ENCODE measurements around the gene LRRIQ1.
"Not testable (repeated sequence)": the region's sequence is repeated elsewhere in the genome, so short reads cannot be mapped to it uniquely, and the experiment has no call there.

LRRIQ1 gene

DNA sequence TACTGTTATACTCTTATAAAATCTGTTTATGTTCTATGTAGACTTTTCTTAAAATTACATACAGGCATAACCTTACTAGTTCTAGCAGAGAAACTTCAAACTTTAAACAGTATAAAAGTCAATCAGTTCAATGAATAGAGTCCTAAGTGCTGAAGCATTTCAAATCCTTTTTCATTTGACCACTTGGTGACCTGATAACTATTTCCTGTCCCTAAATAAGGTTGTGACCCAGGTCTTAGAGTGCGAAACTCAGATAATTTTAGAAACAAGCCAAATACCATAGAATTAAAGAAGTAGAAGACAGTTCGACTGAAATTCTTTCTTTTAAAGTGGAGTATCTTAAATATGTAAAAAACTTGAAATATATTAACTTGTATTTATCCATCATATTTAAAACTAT is 147.7 kb downstream of the LRRIQ1 start:
- in situ Hi-C loops (cut with MboI; ENCODE audit: low sequenced_read_pairs) = no loop called here

DNA sequence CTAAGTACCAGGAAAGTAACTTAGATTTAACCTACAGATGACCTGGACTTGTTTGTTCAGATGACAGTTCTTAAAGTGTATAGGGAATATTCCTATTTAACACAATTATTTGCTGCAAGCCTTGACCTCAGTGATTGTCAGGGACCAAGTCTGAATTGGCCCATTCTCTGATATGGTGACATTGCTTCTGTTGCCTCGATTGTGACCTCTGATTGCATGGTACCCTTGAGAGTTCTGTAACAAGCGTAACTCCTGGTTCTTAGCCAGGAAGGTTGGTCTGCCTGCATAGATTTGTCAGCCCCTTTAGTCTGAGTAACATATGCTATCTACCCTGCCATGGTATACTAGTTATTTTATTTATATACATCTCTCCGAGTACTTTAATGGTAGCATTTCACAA is 150.1 kb downstream of the LRRIQ1 start:
- in situ Hi-C loops (cut with MboI; ENCODE audit: low sequenced_read_pairs) = no loop called here

DNA sequence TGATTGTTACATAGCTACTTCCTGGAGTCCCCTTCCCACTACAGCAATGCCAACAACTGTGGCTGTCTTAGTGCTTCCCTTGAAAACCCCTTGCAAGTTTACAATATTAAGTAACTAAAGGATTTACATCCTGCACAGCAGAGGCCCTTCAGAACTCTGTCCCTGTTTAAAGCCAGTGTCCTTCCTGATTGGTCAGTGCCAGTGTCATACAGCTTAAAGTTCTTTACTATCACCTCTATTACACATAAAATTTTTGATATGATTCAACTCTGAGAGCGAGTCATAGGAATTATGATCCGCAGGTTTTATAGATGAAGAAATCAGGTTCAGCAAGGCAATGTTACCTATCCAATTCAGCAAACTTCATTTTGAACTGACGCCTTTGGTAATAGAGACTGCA is 152.5 kb downstream of the LRRIQ1 start:
- in situ Hi-C loops (cut with MboI; ENCODE audit: low sequenced_read_pairs) = no loop called here

DNA sequence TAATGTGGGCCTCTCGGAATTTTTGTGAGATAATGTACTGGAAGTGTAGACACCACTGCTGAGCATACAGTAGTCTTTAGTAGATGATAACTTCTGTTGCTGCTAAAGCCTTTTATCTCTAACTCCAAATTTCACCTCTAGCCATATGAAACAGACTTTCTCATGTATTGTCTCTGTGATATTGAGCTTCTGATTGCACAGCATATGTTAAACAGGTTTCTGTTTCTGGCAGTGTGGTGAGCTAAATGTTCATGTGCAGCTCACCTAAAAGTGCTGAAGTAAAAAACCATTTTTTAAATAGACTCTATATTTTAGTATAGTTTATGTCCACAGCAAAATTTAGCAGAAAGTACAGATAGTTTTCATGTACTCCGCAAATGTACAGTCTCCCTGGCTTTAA is 154.6 kb downstream of the LRRIQ1 start:
- in situ Hi-C loops (cut with MboI; ENCODE audit: low sequenced_read_pairs) = no loop called here

DNA sequence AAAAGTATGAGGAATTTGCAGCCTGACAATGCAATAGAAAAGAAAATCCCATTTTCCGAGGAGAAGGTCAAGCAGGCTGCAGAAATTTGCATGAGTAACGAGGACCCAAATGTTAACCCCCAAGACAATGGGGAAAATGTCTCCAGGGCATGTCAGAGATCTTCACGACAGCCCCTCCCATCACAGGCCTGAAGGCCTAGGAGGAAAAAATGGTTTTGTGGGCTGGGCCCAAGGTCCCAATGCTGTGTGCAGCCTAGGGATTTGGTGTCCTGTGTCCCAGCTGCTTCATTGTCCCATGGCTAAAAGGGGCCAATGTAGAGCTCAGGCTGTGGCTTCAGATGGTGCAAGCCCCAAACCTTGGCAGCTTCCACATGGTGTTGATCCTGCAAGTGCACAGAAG is 167.7 kb downstream of the LRRIQ1 start:
- in situ Hi-C loops (cut with MboI; ENCODE audit: low sequenced_read_pairs) = not testable (repeated sequence)

DNA sequence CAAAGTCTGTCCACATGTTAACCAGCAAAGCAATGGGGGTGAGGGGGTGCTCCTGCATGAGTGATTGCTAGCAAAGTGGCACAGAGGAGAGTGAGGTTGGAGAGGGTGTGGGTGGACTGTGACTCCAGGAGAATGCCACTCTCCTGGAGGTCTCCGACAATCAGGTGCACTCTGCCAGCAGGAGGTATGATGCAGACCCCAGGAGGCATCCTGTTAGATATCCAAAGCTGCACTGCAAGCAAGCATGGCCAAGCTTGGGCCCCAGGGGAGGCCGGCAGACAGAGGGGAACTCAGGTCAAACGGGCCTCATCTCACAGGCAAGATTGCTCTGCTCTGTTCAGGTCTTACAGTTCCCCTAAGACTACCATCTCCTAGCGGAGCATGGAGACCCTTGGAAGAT is 170.4 kb downstream of the LRRIQ1 start:
- in situ Hi-C loops (cut with MboI; ENCODE audit: low sequenced_read_pairs) = no loop called here

DNA sequence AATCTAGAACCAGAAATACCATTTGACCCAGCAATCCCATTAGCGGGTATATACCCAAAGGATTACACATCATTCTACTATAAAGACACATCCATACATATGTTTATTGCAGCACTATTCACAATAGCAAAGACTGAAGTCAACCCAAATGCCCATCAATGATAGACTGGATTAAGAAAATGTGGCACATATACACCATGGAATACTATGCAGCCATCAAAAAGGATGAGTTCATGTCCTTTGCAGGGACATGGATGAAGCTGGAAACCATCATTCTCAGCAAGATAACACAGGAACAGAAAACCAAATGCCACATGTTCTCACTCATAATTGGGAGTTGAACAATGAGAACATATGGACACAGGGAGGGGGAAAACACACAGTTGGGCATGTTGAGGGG is 188.2 kb downstream of the LRRIQ1 start:
- in situ Hi-C loops (cut with MboI; ENCODE audit: low sequenced_read_pairs) = not testable (repeated sequence)

DNA sequence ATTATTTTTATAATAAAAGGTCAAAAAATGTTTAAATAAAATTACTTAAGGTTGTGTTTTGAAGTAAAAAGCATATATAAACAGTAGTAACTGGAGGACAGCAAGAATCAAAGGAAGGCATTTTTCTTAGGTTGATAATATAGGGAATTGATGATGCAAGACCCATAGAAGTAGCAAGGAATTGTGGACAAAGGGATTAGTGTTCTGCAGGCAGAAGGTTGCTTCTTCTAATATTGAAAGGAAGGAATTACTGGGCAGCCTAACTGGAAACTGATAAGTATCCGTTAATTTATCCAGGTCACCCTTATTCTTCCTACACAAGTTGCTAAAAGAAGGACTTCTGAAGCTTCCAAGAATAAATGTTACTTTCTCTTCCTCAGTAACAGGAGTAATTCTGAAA is 189.3 kb downstream of the LRRIQ1 start:
- in situ Hi-C loops (cut with MboI; ENCODE audit: low sequenced_read_pairs) = no loop called here

DNA sequence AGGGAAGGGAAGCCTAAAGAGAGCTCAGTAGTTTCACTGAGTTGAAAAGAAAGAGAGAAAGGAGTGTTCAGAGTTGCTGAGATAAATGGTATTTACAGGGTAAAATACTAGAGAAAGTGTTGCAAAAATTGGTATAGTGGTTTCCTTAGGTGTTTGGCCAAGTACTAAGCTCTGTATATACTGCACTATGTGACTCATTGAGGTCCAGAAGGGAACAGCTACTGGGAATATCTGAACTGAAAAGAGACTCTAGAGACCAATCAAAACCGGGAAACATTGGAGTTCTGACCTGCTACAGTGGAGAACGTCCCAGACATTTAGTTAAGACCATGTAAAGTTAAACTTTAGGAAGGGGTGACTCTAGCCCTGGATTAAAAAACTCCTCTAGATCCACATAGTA is 201.2 kb downstream of the LRRIQ1 start:
- in situ Hi-C loops (cut with MboI; ENCODE audit: low sequenced_read_pairs) = no loop called here

DNA sequence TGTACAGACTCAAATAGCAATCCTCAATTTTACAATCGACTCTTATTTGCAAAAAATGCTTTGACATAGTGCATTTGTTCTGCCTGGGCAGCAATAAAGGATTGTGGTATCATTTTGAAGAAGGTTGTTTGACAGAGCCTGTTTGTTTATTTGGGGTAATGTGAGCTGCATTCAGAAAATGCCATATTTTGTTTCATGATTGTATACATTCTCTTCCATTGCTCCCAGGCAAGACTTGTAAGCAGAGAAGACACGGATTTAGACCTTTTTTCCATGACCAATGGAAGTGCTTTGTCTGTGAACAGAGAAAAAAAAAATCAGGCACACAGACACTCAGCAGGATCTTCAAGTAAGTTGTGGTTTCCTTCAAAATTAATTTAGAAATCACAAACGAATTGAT is 208.4 kb downstream of the LRRIQ1 start:
- in situ Hi-C loops (cut with MboI; ENCODE audit: low sequenced_read_pairs) = no loop called here

DNA sequence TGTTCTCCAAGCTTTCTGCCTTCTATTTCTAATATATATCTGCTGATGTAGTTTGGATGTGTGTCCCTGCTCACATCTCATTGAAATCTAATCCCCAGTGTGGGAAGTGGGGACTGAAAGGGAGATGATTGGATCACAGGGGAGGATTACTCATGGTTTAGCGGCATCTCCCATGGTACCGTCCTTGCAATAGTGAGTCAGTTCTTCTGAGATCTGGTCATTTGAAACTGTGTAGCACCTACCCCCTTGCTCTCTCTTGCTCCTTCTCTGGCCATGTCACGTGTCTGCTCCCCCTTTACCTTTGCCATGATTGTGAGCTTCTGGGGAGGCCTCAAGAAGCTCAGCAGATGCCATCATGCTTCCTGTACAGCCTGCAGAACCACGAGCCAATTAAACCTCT is 217.7 kb downstream of the LRRIQ1 start:
- in situ Hi-C loops (cut with MboI; ENCODE audit: low sequenced_read_pairs) = no loop called here

DNA sequence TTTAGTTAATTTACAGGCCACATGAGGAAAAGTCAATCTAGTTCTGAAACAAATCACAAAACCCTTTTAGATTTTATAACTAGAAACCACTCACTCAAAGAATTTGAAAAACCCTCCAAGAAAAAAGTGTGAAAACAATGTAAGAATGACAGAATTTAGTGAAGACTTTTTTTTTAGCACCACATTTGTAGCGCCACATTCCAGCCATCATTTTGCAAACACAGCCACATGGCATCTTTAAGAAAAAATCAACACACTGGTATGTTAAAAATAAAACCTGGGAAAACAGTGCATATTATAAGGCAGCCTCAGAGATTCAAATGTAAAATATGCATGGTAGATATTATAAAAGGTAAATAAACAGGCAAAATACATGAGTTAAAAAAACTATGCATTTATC is 221.5 kb downstream of the LRRIQ1 start:
- in situ Hi-C loops (cut with MboI; ENCODE audit: low sequenced_read_pairs) = no loop called here

DNA sequence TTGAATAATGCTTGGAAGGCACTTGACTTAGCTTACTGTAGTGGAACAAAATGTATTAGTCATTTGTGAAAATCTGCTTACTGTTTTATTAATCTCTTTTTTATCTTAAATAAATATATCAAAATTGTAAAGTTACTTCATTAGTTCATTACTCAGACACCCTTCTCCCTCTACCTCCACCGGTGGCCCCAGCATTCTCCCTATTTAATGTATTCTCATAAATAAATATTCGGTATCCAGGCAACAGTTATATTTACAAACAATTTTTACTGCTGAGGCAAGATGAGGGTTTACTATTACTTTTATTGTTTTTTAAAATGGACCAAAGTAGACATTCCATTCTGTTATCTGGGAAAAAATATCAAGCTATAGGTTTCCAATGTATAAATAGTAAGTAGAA is 224.3 kb downstream of the LRRIQ1 start:
- in situ Hi-C loops (cut with MboI; ENCODE audit: low sequenced_read_pairs) = no loop called here

DNA sequence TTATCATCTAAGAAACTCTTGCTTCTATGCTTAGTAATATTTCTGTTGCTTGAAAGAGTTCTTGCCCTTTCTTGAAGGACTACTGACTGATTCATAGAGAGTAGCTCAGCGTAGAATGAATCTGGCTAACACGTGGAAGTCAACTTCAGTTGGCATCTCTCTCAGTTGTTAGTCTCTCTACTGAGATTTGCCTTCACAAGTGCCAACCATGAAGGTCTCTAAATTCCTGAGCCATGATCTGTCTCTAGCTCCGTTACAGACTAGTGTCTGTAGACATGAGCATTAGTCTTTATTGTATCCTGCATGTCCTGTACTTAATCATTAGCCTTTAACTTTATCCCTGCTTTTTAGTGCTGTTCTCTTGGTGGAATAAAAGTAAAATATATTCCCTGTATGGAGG is 224.7 kb downstream of the LRRIQ1 start:
- in situ Hi-C loops (cut with MboI; ENCODE audit: low sequenced_read_pairs) = no loop called here

DNA sequence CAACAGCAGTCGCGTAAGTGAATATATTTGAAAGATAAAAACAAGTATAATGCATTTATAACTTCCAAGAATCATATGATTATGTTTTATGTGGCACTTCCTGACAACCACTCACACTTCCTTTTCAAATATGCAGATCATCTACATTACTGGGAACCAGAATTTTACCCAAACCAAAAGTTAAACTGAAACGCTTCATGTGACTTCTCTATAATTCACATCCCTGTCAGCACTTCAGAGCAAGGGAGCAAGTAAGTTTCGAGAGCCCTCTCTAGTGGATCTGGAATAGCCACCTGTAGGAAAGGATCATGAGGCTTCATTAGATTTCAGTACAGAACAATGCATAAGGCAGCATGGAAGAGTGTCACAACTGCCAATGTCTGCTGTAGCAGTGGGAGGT is 230.2 kb downstream of the LRRIQ1 start:
- in situ Hi-C loops (cut with MboI; ENCODE audit: low sequenced_read_pairs) = no loop called here

DNA sequence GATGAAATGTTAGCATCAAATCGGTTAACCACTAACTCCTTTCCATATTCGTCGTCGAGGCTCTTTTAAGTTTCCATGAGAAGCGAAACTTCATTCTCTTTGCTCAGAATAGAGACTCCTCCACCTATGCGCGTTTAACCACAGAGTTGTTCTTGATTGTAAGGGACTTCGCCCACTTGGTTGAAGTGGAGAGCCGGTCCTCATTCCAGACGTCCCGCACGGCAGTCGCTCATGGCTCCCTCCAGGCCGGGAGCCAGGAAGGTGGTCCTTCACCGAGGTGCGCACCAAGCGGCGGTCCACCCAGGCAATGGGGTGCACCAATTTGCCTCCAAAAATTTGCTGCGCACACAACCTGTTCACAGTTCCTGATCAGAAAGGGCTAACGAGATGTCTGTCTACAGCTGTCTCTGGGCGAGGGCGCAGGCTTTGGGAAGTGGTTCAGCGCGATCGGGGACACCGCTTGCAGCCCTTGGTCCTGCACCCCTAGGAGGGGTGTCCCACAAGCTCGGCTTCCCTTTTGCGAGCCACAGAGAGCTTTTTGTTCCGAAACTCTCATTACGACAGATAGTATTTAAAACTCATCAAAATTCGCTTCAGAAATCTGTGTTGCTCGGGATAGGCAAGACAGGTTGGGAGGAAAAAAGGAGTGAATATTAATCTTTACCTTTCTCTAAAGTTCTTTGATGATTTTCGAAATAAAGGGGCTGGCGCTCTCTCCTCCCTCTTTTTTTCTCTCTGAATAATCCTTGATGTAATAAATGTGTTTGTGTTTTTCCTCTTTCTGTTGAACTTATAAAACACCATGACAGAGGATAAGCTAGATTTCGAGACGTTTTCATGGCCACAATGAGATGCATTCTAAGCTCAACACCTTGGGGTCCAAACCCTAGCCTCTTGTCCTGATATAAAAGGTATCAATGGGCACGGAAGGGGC is 237.5 kb downstream of the LRRIQ1 start:
- in situ Hi-C loops (cut with MboI; ENCODE audit: low sequenced_read_pairs) = no loop called here

DNA sequence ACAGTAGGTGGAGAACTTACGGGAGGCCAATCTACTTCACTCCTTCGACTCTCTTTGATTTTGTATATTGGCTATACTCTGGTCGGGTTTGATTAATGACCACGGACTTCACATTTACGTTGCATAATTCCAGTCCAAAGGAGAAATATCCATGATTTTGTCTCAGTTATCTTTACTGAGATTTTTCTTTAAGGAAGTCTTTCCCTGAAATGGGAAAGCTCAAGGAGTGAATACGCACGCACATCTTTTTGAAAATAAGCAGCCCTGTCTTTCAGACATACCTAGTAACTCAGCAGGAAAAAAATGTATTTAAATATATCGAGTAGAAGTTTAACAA is 238.1 kb downstream of the LRRIQ1 start:
- in situ Hi-C loops (cut with MboI; ENCODE audit: low sequenced_read_pairs) = no loop called here

DNA sequence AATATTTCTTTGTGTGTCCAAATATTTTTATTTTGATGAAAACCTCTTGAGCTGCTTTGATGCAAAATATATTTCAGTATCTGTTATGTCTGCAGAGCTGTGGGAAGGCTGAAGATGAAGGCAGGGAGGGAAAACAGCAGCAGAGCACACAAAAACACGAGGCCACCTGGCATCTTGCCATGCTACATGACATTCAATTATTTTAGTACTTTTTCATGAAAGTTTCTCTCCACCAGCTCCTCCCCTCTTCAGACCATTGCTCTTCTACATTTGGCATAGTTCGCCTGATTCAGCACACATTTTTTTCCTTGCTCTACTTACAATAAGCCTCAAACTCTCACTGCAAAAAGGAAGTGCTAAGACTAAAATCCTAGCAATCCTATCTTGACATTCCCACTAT is 239.2 kb downstream of the LRRIQ1 start:
- in situ Hi-C loops (cut with MboI; ENCODE audit: low sequenced_read_pairs) = no loop called here

DNA sequence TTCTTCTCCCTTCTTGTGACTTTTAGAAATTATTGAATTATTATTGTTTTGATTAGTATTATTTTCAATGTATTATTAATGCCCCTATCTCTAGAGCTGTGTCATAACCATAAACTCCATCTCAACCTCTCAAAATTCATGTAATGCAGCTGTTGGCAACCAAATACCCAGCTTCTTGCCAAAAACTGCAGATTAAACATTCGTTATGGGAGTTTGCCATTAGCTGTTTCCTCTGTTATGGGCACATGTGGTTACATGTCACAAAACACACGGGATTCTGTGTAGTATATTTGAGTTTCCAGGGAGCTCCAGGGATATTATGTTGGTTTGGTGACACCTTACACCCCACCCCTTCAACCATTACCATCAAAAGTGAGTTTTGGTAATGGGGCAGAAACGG is 241.0 kb downstream of the LRRIQ1 start:
- in situ Hi-C loops (cut with MboI; ENCODE audit: low sequenced_read_pairs) = no loop called here

DNA sequence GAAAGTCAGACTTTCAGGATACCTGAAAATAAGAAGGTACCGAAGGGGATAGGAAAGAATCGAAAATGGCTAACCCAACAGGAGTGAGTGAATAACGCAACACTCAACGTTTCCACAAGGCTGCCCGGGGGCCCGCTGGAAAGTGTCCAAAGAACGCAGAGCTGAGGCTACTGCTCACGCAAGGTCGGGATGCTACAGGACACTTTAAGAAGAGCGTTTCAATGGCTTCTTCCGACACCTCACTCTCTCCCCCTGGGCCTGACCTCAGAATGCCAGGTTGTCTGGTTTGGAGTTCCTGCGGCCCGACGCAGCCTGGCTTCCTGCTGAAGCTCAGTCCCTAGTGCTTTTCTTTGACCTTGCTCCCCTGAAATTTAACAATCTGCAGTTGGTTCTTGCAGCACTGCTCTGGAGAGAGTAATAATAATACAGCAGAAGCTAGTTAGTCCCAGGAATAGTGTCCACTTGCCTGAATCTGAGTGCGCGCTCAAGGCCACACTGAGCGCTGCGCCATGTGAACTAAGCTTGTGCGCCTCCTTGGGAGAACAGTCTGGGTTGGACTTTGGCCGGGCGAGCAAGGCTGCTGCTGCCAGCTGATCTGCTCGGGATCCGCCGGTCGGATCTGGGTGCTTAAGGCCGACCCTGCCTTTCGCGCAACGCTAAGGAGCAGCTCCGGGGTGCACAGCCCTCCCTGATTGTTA is 241.9 kb downstream of the LRRIQ1 start:
- in situ Hi-C loops (cut with MboI; ENCODE audit: low sequenced_read_pairs) = no loop called here

DNA sequence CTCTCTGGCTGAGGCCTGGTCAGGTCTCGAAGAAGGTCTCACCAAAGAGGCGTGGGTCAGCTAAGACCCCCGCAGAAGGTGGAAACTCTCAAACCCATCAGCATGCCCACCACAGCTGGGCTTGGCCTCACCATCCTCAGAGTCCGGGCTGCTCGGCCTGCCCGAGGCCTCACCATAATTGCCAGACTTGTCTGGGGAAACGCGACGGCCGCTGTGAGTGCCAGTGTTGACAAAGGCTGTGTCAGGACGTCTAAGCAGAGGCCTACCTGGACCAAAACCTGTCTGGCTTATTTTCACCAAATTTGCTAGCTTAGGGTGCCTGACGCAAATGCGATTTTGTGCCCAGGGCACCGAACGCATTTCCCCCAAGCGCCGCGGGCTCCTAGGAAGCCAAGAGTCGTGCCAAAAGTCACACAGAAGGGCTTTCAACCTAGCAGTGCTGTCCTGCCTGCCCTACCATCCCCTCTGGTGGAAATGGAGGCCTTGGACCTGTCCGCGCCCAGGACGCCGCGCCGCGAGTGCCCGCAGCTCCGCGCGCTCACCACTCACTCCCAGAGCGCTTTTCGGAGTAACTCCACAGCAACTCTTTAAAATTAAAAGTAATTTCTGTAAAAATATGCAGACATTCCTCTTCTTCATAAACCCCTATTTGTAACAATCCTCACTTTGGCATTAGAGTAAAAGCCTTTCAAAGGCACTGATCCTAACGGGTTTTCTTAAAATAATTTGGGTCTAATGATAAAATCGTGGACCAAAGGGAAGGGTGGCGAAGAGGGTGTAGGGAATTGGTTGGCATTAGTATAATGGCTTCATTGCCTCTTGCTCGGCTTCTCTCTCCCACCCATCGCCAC is 242.7 kb downstream of the LRRIQ1 start:
- in situ Hi-C loops (cut with MboI; ENCODE audit: low sequenced_read_pairs) = no loop called here

All from HL-60/S4 treated with retinoic acid at 250 ng/mL for 4 days and 3 days (cell line).